Spleen (tissue), 11 donors: ENCODE data around the gene DMRT1. TPM values are rescaled to one million over a fixed set of nuclear protein-coding genes. Genes with fewer than 3 reads are reported as not detected.

ENCODE experiments used
- DNase-seq: peaks from one replicate; pipeline ENCODE4 v3.0.0-alpha.2; 2020
- H3K27ac ChIP-seq, 8 donors: fragments of 200-600 bp; sonication (generic) in 7 of 8; 1 replicate in 4 of 8; 2 replicates in 4 of 8; pipeline versions ENCODE4 v1.5.0 to v1.8.0; 2016 to 2021; ENCODE audit warnings: inconsistent platforms in 4 of 8, mild to moderate bottlenecking in 4 of 8, moderate library complexity in 1 of 8
- H3K27me3 ChIP-seq, 7 donors: fragments of 200-600 bp; sonication (generic) in 6 of 7; replicated peaks in 1 of 7; 1 replicate in 4 of 7; 2 replicates in 3 of 7; pipeline versions ENCODE4 v1.5.0 to v1.8.0; 2016 to 2021; ENCODE audit warnings: inconsistent platforms in 3 of 7, mild to moderate bottlenecking in 1 of 7
- H3K36me3 ChIP-seq, 6 donors: fragments of 200-600 bp; sonication (generic) in 5 of 6; 1 replicate in 4 of 6; 2 replicates in 2 of 6; pipeline versions ENCODE4 v1.5.0 to v1.8.0; 2016 to 2021; ENCODE audit warnings: inconsistent platforms in 2 of 6
- H3K4me1 ChIP-seq, 6 donors: fragments of 200-600 bp; sonication (generic) in 5 of 6; 1 replicate in 3 of 6; 2 replicates in 3 of 6; pipeline versions ENCODE4 v1.5.0 to v1.8.0; 2016 to 2021; ENCODE audit warnings: inconsistent platforms in 3 of 6
- H3K4me3 ChIP-seq, 8 donors: fragments of 200-600 bp; sonication (generic) in 7 of 8; 1 replicate in 4 of 8; 2 replicates in 4 of 8; pipeline versions ENCODE4 v1.5.0 to v1.8.0; 2016 to 2021; ENCODE audit warnings: inconsistent platforms in 4 of 8, mild to moderate bottlenecking in 4 of 8, moderate library complexity in 2 of 8
- H3K9me3 ChIP-seq, 8 donors: fragments of 200-600 bp; sonication (generic) in 7 of 8; 1 replicate in 4 of 8; 2 replicates in 4 of 8; pipeline versions ENCODE4 v1.5.0 to v1.8.0; 2016 to 2021; ENCODE audit warnings: inconsistent platforms in 4 of 8
- CTCF ChIP-seq, 11 experiments: fragments of 200-600 bp in 7 of 11; fragments of 450-650 bp in 4 of 11; sonication (generic) in 4 of 11; IDR thresholded peaks in 8 of 11; conservative IDR thresholded peaks in 3 of 11; 1 replicate in 7 of 11; 2 replicates in 4 of 11; pipeline versions ENCODE4 v1.4.0 to v1.8.0; 2016 to 2021; ENCODE audit warnings: antibody characterized with exemption in 11 of 11, inconsistent platforms in 4 of 11, mild to moderate bottlenecking in 1 of 11
- POLR2A ChIP-seq, 3 donors: fragments of 450-650 bp; IDR thresholded peaks; one replicate each; pipeline ENCODE4 v1.5.1; 2017; ENCODE audit warnings: antibody characterized with exemption in 3 of 3, mild to moderate bottlenecking in 1 of 3
- POLR2AphosphoS5 ChIP-seq, 3 donors: sonication (generic); formaldehyde crosslinking; IDR thresholded peaks; one replicate each; pipeline ENCODE4 v1.5.1; 2017; ENCODE audit warnings: antibody characterized with exemption in 3 of 3
- WGBS, 5 donors: extraction: QIAGEN DNeasy Blood & Tissue Kit in 3 of 5; methylation state at CpG; one replicate each; pipeline versions ENCODE4 v1.1.5 to v1.1.7; 2013 to 2018; 5-methylcytosine and 5-hydroxymethylcytosine counted together
- intact Hi-C: fragments of 100-400 bp; cut with DNase I; formaldehyde crosslinking; loops from one replicate; pipeline ENCODE4 v1.15.0; 2023; ENCODE audit warnings: low total_unique reads
- polyA plus RNA-seq, 3 donors: library from polyadenylated mRNA; stranded (reverse); fragments of 200-250 nt; gene quantifications; one replicate each; pipeline ENCODE4 v1.2.1, GENCODE V29; 2013
- total RNA-seq, 7 donors: library from RNA; depleted of rRNA in 3 of 7; stranded (reverse); fragments of >200 nt in 3 of 7; fragmentation: NEBNext Ultra II Directional in 4 of 7; extraction: Animal tissue kit (Norgen Biotek cat#: 25700) in 4 of 7; gene quantifications; one replicate each; pipeline versions ENCODE4 v1.1.0 to v1.2.1, GENCODE V29; 2016 to 2021
- donor health status: healthy with polysubstance abuse.
- donor health status: DM: no; HTN: no; CAD: no; lungs with moderate emphysema.
- donor health status: DM: no; HTN: no; CAD: no.
- donor health status: Bipolar disorder and iron deficiency.
- donor health status: healthy.
- donor health status: DM: no; HTN: no; CAD: no.
- donor health status: DM: yes; HTN: yes; CAD: no.

Gene DMRT1
- total and polyA plus RNA-seq, 10 donors = not detected

GRCh38 chr9:893843-894420 is 52.4 kb downstream of the DMRT1 start:
- TF ChIP-seq POLR2A (IDR thresholded peaks at IDR 0.05) (no peak), CTCF (IDR thresholded peaks at IDR 0.05 in 8 of 11, conservative IDR thresholded peaks at IDR 0.05 in 3 of 11) (peak; percentile 28 to 81 (median 72)), POLR2AphosphoS5 (IDR thresholded peaks at IDR 0.05) (no peak)
- Histone ChIP-seq H3K27ac (no peak overlapping the region), H3K4me3 (peak overlapping the region in 1 of 8 donors; percentile 27), H3K36me3 (no peaks in the 10 kb centered on the region), H3K27me3 (peaks cover 0 to 46% (median 0%) of the 10 kb centered on the region in 7 donors), H3K4me1 (peaks cover 0 to 12% (median 8%) of the 10 kb centered on the region in 6 donors), H3K9me3 (no peaks in the 10 kb centered on the region)
- peak; percentile 76 for DNase-seq
- 6 to 17% (median 10%) methylated on average over 9 of the region's 9 CpGs for WGBS, 5 donors
- intact Hi-C loops = no loop called here

GRCh38 chr9:899440-900184 is 58.1 kb downstream of the DMRT1 start:
- TF ChIP-seq POLR2AphosphoS5 (IDR thresholded peaks at IDR 0.05) (no peak), POLR2A (IDR thresholded peaks at IDR 0.05) (no peak), CTCF (IDR thresholded peaks at IDR 0.05 in 8 of 11, conservative IDR thresholded peaks at IDR 0.05 in 3 of 11) (no peak)
- no peak for DNase-seq
- no peaks in the 10 kb centered on the region for H3K9me3 ChIP-seq
- intact Hi-C loops = loop anchor here (5.0 kb wide), 1 partner anchor 108 kb away; no protein-coding TSS in a partner anchor
- WGBS, 5 donors = 26 to 41% (median 29%) methylated on average over 12 of the region's 12 CpGs
- H3K4me1 ChIP-seq = peaks cover 0 to 16% (median 0%) of the 10 kb centered on the region in 6 donors
- H3K27ac ChIP-seq = peak overlapping the region in 1 of 8 donors; percentile 19
- no peaks in the 10 kb centered on the region for H3K36me3 ChIP-seq
- H3K4me3 ChIP-seq = peak overlapping the region in 1 of 8 donors; percentile 24
- H3K27me3 ChIP-seq = peaks cover 0 to 63% (median 3%) of the 10 kb centered on the region in 7 donors

DNA sequence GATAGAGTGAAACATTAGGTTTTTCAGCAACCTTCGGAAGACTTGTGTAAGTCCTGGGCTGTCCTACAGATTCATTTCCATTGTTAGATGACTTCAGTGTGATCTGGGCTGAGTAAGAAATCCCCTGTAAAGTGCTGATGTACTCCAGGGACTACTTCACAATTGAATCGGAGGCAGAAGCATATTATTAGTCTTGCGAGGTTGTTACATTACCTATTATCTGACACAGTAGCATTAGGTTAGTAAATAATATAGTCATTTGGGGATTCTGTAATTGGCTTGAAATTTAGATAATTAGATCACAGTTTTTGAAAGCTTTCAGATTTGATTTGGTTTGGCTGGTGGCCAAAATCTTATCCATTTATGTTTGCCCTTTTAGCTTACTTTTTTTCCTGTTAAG is 62.4 kb downstream of the DMRT1 start:
- Histone ChIP-seq H3K4me1 (peaks cover 0 to 16% (median 0%) of the 10 kb centered on the region in 6 donors), H3K4me3 (no peak overlapping the region), H3K36me3 (no peaks in the 10 kb centered on the region), H3K27ac (no peak overlapping the region), H3K9me3 (no peaks in the 10 kb centered on the region), H3K27me3 (peaks cover 0 to 86% (median 20%) of the 10 kb centered on the region in 7 donors)
- 77 to 90% (median 85%) methylated on average over 3 of the region's 3 CpGs for WGBS, 5 donors
- TF ChIP-seq POLR2A (IDR thresholded peaks at IDR 0.05) = no peak
- TF ChIP-seq CTCF (IDR thresholded peaks at IDR 0.05 in 8 of 11, conservative IDR thresholded peaks at IDR 0.05 in 3 of 11) = no peak
- no peak for TF ChIP-seq POLR2AphosphoS5 (IDR thresholded peaks at IDR 0.05)
- no peak for DNase-seq
- intact Hi-C loops = no loop called here

GRCh38 chr9:905906-906305 is 64.4 kb downstream of the DMRT1 start:
- intact Hi-C loops = no loop called here
- Histone ChIP-seq H3K9me3 (no peaks in the 10 kb centered on the region), H3K27me3 (peaks cover 0 to 98% (median 23%) of the 10 kb centered on the region in 7 donors), H3K36me3 (no peaks in the 10 kb centered on the region), H3K4me3 (no peak overlapping the region), H3K27ac (no peak overlapping the region), H3K4me1 (no peaks in the 10 kb centered on the region)
- DNase-seq = no peak
- WGBS, 5 donors = 59 to 71% (median 66%) methylated on average over 6 of the region's 6 CpGs
- TF ChIP-seq CTCF (IDR thresholded peaks at IDR 0.05 in 8 of 11, conservative IDR thresholded peaks at IDR 0.05 in 3 of 11) (no peak), POLR2A (IDR thresholded peaks at IDR 0.05) (no peak), POLR2AphosphoS5 (IDR thresholded peaks at IDR 0.05) (no peak)
